Keratinocyte (primary cell): ENCODE data around the gene TMEM258. TPM values are rescaled to one million over a fixed set of nuclear protein-coding genes. Genes with fewer than 3 reads are reported as not detected.

Source experiments
- DNase-seq: peaks from one replicate; pipeline ENCODE4 v3.0.0-alpha.2; 2011; ENCODE audit warnings: low read depth, missing footprints, low spot score
- FAIRE-seq: peaks from 2 replicates; lab custom pipeline; 2011; peaks lifted over from hg19 to GRCh38; lab: Jason Lieb, UNC
- H2AFZ ChIP-seq: 2 replicates; pipeline ENCODE4 v1.6.0; 2012; ENCODE audit warnings: low read length, control low read depth, inconsistent platforms; ENCODE audit not compliant: control insufficient read depth
- H3K27ac ChIP-seq: 2 replicates; pipeline ENCODE4 v1.5.1; 2011; ENCODE audit warnings: low read length; ENCODE audit not compliant: control insufficient read depth, insufficient read depth
- H3K27me3 ChIP-seq: 3 replicates; pipeline ENCODE4 v1.6.0; 2011; ENCODE audit warnings: low read length; ENCODE audit not compliant: control insufficient read depth, insufficient read depth; ENCODE audit errors: extremely low read depth
- H3K36me3 ChIP-seq, 2 experiments: 2 replicates in 1 of 2; 3 replicates in 1 of 2; pipeline ENCODE4 v1.5.1; 2011; ENCODE audit warnings: low read length in 2 of 2, mild to moderate bottlenecking in 1 of 2; ENCODE audit not compliant: control insufficient read depth in 2 of 2, insufficient read depth in 2 of 2; ENCODE audit errors: extremely low read depth in 1 of 2
- H3K4me1 ChIP-seq: 3 replicates; pipeline ENCODE4 v1.5.1; 2011; ENCODE audit warnings: low read length; ENCODE audit not compliant: control insufficient read depth, insufficient read depth; ENCODE audit errors: extremely low read depth
- H3K4me2 ChIP-seq: 3 replicates; pipeline ENCODE4 v1.6.0; 2011; ENCODE audit warnings: low read depth, low read length; ENCODE audit not compliant: control insufficient read depth, insufficient read depth; ENCODE audit errors: extremely low read depth
- H3K4me3 ChIP-seq, 3 experiments: fragments of 200-600 bp in 1 of 3; sonication (generic) in 1 of 3; 2 replicates in 2 of 3; 3 replicates in 1 of 3; pipeline ENCODE4 v1.5.1; 2011 to 2016; ENCODE audit warnings: low read length in 3 of 3, mild to moderate bottlenecking in 3 of 3, control low read depth in 2 of 3, inconsistent platforms in 1 of 3, low read depth in 1 of 3, mixed read lengths in 1 of 3, mixed run types in 1 of 3, moderate library complexity in 1 of 3; ENCODE audit not compliant: control insufficient read depth in 2 of 3, insufficient read depth in 2 of 3; ENCODE audit errors: extremely low read depth in 1 of 3
- H3K79me2 ChIP-seq: 2 replicates; pipeline ENCODE4 v1.6.0; 2012; ENCODE audit warnings: low read length; ENCODE audit not compliant: control insufficient read depth, insufficient read depth
- H3K9ac ChIP-seq: 3 replicates; pipeline ENCODE4 v1.6.0; 2011; ENCODE audit warnings: low read length; ENCODE audit not compliant: control insufficient read depth, insufficient read depth; ENCODE audit errors: extremely low read depth
- H3K9me1 ChIP-seq: 3 replicates; pipeline ENCODE4 v1.6.0; 2011; ENCODE audit warnings: low read length; ENCODE audit not compliant: control insufficient read depth, insufficient read depth; ENCODE audit errors: extremely low read depth
- H3K9me3 ChIP-seq: 2 replicates; pipeline ENCODE4 v1.5.1; 2012; ENCODE audit warnings: low read depth, low read length; ENCODE audit not compliant: control insufficient read depth
- H4K20me1 ChIP-seq: 3 replicates; pipeline ENCODE4 v1.6.0; 2011; ENCODE audit warnings: low read length; ENCODE audit not compliant: control insufficient read depth, insufficient read depth; ENCODE audit errors: extremely low read depth
- EZH2 ChIP-seq: IDR thresholded peaks from one replicate; pipeline ENCODE4 v1.6.1; 2012; ENCODE audit warnings: inconsistent platforms, mild to moderate bottlenecking, low read length, moderate library complexity
- dilution Hi-C: fragments of 300-500 bp; cut with MboI; formaldehyde crosslinking; loops from one replicate; pipeline ENCODE4 v1.7.0; 2020; ENCODE audit warnings: low sequenced_read_pairs; ENCODE audit not compliant: extremely low pct_ligation_motif_present
- polyA plus RNA-seq, 5 experiments: library from polyadenylated mRNA; depleted of rRNA in 3 of 5; stranded (reverse) in 3 of 5; stranded (forward) in 1 of 5; unstranded in 1 of 5; fragments of >200 nt; gene quantifications; 1 replicate in 1 of 5; 2 replicates in 3 of 5; 3 replicates in 1 of 5; pipeline versions ENCODE4 v1.2.1 to v1.2.3, GENCODE V29; 2011 to 2012; ENCODE audit warnings: missing spikeins in 2 of 5, low read depth in 1 of 5, low replicate concordance in 1 of 5
- TF ChIP-seq, protein P1 (sequence below), 3 experiments: IDR thresholded peaks in 1 of 3; conservative IDR thresholded peaks in 1 of 3; optimal IDR thresholded peaks in 1 of 3; 2 replicates in 2 of 3; 3 replicates in 1 of 3; pipeline versions ENCODE3 to v1.5.1; 2011; ENCODE audit warnings: low read length in 3 of 3, mild to moderate bottlenecking in 3 of 3, moderate library complexity in 2 of 3, control low read depth in 1 of 3, inconsistent platforms in 1 of 3; ENCODE audit not compliant: insufficient read depth in 2 of 3; ENCODE audit errors: extremely low read depth in 1 of 3

Gene TMEM258
- polyA plus RNA-seq, 1 donor (not counting 4 experiments of a cell fraction or from before 2014, with no cell fraction given), result 249 TPM

DNA sequence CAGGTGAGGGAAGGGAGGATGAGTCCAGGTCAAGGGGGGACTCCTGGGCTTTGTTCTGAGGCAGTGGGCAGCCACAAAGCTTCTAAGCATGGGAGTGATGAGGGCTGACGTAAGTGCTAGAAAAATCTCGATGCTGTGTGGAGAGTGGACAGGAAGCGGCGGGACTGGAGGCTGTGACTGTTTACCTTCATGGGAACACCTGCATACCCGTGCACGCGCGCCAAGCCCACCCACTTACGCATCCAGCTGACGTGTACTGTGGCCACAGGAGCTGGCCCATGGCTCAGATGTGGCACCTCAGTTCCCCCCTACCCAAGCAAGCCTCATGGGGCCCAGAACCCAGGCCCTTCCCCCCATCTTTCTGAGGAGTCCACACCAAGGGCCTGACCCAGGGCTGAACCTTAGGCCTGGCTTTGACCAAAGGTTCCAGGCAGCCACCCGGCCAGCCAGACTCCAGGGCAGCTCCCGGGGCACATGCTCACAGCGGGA lies 26.0 kb downstream of the TMEM258 start:
- DNase-seq, result no peak
- no peak overlapping the region for H3K27ac ChIP-seq
- no peak overlapping the region for H3K9ac ChIP-seq
- no peak overlapping the region for H3K4me3 ChIP-seq
- H3K79me2 ChIP-seq, result no peaks in the 10 kb centered on the region
- FAIRE-seq, result no peak
- H4K20me1 ChIP-seq, result no peaks in the 10 kb centered on the region
- H3K9me1 ChIP-seq, result no peaks in the 10 kb centered on the region
- H2AFZ ChIP-seq, result no peak overlapping the region
- H3K4me1 ChIP-seq, result no peaks in the 10 kb centered on the region
- H3K9me3 ChIP-seq, result no peaks in the 10 kb centered on the region
- H3K27me3 ChIP-seq, result peaks cover 9% of the 10 kb centered on the region
- dilution Hi-C loops, result no loop called here
- TF ChIP-seq EZH2, result no peak
- TF ChIP-seq, protein P1, sequence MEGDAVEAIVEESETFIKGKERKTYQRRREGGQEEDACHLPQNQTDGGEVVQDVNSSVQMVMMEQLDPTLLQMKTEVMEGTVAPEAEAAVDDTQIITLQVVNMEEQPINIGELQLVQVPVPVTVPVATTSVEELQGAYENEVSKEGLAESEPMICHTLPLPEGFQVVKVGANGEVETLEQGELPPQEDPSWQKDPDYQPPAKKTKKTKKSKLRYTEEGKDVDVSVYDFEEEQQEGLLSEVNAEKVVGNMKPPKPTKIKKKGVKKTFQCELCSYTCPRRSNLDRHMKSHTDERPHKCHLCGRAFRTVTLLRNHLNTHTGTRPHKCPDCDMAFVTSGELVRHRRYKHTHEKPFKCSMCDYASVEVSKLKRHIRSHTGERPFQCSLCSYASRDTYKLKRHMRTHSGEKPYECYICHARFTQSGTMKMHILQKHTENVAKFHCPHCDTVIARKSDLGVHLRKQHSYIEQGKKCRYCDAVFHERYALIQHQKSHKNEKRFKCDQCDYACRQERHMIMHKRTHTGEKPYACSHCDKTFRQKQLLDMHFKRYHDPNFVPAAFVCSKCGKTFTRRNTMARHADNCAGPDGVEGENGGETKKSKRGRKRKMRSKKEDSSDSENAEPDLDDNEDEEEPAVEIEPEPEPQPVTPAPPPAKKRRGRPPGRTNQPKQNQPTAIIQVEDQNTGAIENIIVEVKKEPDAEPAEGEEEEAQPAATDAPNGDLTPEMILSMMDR (optimal IDR thresholded peaks at IDR 0.05 in 1 of 3, IDR thresholded peaks at IDR 0.05 in 1 of 3, conservative IDR thresholded peaks at IDR 0.05 in 1 of 3; ENCODE audit: extremely low read depth in 1 of 3, insufficient read depth in 2 of 3, low read length in 3 of 3), result no peak
- no peaks in the 10 kb centered on the region for H3K36me3 ChIP-seq
- H3K4me2 ChIP-seq, result no peak overlapping the region

DNA sequence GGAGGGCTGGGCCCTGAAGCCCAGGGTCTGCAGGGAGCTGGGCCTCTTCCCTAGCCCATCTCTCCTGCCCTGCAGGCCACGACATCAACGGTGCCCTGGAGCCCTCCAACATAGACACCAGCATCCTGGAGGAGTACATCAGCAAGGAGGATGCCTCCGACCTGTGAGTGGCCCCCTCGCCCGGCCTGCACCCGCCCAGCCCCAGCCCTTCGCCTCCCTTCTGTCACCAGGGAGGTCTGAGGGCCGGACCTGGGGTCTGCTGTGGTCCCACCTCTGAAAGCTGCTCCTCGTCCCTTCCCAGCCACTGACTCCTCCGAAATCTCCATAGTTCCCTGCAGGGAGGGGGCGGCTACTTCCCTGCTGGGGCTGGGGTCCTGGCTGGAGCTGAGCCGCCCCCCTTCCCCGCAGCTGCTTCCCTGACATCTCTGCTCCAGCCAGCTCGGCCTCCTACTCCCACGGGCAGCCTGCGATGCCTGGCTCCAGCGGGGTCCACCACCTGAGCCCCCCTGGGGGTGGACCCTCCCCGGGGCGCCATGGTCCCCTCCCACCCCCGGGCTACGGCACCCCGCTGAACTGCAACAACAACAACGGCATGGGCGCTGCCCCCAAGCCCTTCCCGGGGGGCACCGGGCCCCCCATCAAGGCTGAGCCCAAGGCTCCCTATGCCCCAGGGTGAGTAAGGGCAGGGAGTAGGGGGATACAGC lies 26.7 kb downstream of the TMEM258 start:
- H3K36me3 ChIP-seq, result no peaks in the 10 kb centered on the region
- H3K27ac ChIP-seq, result no peak overlapping the region
- DNase-seq (no peak), FAIRE-seq (no peak)
- no peaks in the 10 kb centered on the region for H3K9me1 ChIP-seq
- no peak overlapping the region for H3K4me3 ChIP-seq
- H3K4me2 ChIP-seq, result no peak overlapping the region
- no peaks in the 10 kb centered on the region for H4K20me1 ChIP-seq
- no peaks in the 10 kb centered on the region for H3K9me3 ChIP-seq
- no peak overlapping the region for H2AFZ ChIP-seq
- TF ChIP-seq, protein P1 (optimal IDR thresholded peaks at IDR 0.05 in 1 of 3, IDR thresholded peaks at IDR 0.05 in 1 of 3, conservative IDR thresholded peaks at IDR 0.05 in 1 of 3; ENCODE audit: extremely low read depth in 1 of 3, insufficient read depth in 2 of 3, low read length in 3 of 3), result no peak
- no peak for TF ChIP-seq EZH2
- H3K79me2 ChIP-seq, result no peaks in the 10 kb centered on the region
- H3K27me3 ChIP-seq, result peaks cover 9% of the 10 kb centered on the region
- dilution Hi-C loops, result no loop called here
- H3K4me1 ChIP-seq, result no peaks in the 10 kb centered on the region
- no peak overlapping the region for H3K9ac ChIP-seq
